ENCODE measurements around the gene RPS2.

GRCh38 chr16:1950047-1950446, 14.6 kb downstream of the RPS2 start:
- TF ChIP-seq, protein P1, sequence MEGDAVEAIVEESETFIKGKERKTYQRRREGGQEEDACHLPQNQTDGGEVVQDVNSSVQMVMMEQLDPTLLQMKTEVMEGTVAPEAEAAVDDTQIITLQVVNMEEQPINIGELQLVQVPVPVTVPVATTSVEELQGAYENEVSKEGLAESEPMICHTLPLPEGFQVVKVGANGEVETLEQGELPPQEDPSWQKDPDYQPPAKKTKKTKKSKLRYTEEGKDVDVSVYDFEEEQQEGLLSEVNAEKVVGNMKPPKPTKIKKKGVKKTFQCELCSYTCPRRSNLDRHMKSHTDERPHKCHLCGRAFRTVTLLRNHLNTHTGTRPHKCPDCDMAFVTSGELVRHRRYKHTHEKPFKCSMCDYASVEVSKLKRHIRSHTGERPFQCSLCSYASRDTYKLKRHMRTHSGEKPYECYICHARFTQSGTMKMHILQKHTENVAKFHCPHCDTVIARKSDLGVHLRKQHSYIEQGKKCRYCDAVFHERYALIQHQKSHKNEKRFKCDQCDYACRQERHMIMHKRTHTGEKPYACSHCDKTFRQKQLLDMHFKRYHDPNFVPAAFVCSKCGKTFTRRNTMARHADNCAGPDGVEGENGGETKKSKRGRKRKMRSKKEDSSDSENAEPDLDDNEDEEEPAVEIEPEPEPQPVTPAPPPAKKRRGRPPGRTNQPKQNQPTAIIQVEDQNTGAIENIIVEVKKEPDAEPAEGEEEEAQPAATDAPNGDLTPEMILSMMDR (IDR thresholded peaks at IDR 0.05): no peak
- no peak for TF ChIP-seq POLR2A (IDR thresholded peaks at IDR 0.05)

Data from uterus (tissue), 2 donors.